Stomach (tissue), 4 donors: ENCODE data around the gene ADGRF5.

Experiments used
- EP300 ChIP-seq: sonication (generic); formaldehyde crosslinking; IDR thresholded peaks from one replicate; pipeline ENCODE4 v1.6.1; 2017; ENCODE audit warnings: antibody characterized with exemption
- TF ChIP-seq, protein P1 (sequence below), 7 experiments: fragments of 450-650 bp in 4 of 7; fragments of 200-600 bp in 3 of 7; sonication (generic) in 3 of 7; IDR thresholded peaks; one replicate each; pipeline ENCODE4 v1.5.1; 2016 to 2019; ENCODE audit warnings: antibody characterized with exemption in 7 of 7, control low read depth in 2 of 7, mild to moderate bottlenecking in 1 of 7

GRCh38 chr6:46969206-46969605, 47.5 kb upstream of the ADGRF5 start:
- no peak for TF ChIP-seq EP300
- TF ChIP-seq, protein P1, sequence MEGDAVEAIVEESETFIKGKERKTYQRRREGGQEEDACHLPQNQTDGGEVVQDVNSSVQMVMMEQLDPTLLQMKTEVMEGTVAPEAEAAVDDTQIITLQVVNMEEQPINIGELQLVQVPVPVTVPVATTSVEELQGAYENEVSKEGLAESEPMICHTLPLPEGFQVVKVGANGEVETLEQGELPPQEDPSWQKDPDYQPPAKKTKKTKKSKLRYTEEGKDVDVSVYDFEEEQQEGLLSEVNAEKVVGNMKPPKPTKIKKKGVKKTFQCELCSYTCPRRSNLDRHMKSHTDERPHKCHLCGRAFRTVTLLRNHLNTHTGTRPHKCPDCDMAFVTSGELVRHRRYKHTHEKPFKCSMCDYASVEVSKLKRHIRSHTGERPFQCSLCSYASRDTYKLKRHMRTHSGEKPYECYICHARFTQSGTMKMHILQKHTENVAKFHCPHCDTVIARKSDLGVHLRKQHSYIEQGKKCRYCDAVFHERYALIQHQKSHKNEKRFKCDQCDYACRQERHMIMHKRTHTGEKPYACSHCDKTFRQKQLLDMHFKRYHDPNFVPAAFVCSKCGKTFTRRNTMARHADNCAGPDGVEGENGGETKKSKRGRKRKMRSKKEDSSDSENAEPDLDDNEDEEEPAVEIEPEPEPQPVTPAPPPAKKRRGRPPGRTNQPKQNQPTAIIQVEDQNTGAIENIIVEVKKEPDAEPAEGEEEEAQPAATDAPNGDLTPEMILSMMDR (IDR thresholded peaks at IDR 0.05) = no peak
